GM12878 (cell line): Measurements from ENCODE around the gene POLD1. TPM values are rescaled to one million over a fixed set of nuclear protein-coding genes. Genes with fewer than 3 reads are reported as not detected.

ENCODE experiments used
- BACH1 ChIP-seq: fragments of 450-650 bp; IDR thresholded peaks from 2 replicates; pipeline ENCODE4 v1.6.1; 2017; ENCODE audit warnings: mild to moderate bottlenecking, borderline replicate concordance
- CREM ChIP-seq: IDR thresholded peaks from 2 replicates; pipeline ENCODE4 v1.6.1; 2014; ENCODE audit warnings: antibody characterized with exemption, low read depth
- EED ChIP-seq: sonication (generic); IDR thresholded peaks from 2 replicates; pipeline ENCODE4 v1.6.1; 2016; ENCODE audit warnings: antibody characterized with exemption, low read depth
- FOXK2 ChIP-seq: fragments of 450-650 bp; IDR thresholded peaks from 2 replicates; pipeline ENCODE4 v1.6.1; 2017; ENCODE audit warnings: mild to moderate bottlenecking, moderate library complexity
- FOXM1 ChIP-seq: IDR thresholded peaks from 2 replicates; pipeline ENCODE4 v1.6.1; 2012; ENCODE audit warnings: low read depth, mild to moderate bottlenecking, inconsistent platforms, low read length, moderate library complexity
- GATAD2B ChIP-seq: fragments of 450-650 bp; conservative IDR thresholded peaks from 2 replicates; pipeline ENCODE4 v1.6.1; 2017; ENCODE audit warnings: low read depth, mild to moderate bottlenecking, moderate library complexity
- IKZF2 ChIP-seq, 2 experiments: fragments of 450-650 bp; IDR thresholded peaks; 2 replicates each; pipeline ENCODE4 v1.6.1; 2017; ENCODE audit warnings: mild to moderate bottlenecking in 2 of 2, moderate library complexity in 2 of 2
- MEF2B ChIP-seq: fragments of 450-650 bp; IDR thresholded peaks from 2 replicates; pipeline ENCODE4 v1.6.1; 2018; ENCODE audit warnings: mild to moderate bottlenecking, moderate library complexity; ENCODE audit not compliant: partially characterized antibody, poor library complexity, severe bottlenecking
- NBN ChIP-seq: fragments of 450-650 bp; IDR thresholded peaks from 2 replicates; pipeline ENCODE4 v1.6.1; 2016
- STAT3 ChIP-seq: IDR thresholded peaks from 2 replicates; pipeline ENCODE4 v1.6.1; 2011; ENCODE audit warnings: low read depth, low read length, improper control_type of control experiment
- TBL1XR1 ChIP-seq: IDR thresholded peaks from 2 replicates; pipeline ENCODE4 v1.6.1; 2012; ENCODE audit warnings: low read depth, low read length, improper control_type of control experiment
- YY1 ChIP-seq: IDR thresholded peaks from 2 replicates; pipeline ENCODE4 v1.6.1; 2011; ENCODE audit warnings: low read depth, mild to moderate bottlenecking, low read length
- ZBED1 ChIP-seq: IDR thresholded peaks from 2 replicates; pipeline ENCODE4 v1.6.1; 2016; ENCODE audit warnings: borderline replicate concordance
- ZNF24 ChIP-seq: fragments of 450-650 bp; IDR thresholded peaks from 2 replicates; pipeline ENCODE4 v1.6.1; 2017; ENCODE audit warnings: antibody characterized with exemption, mild to moderate bottlenecking
- polyA plus RNA-seq, 11 experiments: library from polyadenylated mRNA; depleted of rRNA in 4 of 11; unstranded in 6 of 11; stranded (reverse) in 5 of 11; fragments of >200 nt; fragmentation: Nextera tagmentation in 4 of 11; fragmentation: Illumina TruSeq in 1 of 11; extraction: Ambion mirVana in 4 of 11; extraction: Trizol in 1 of 11; gene quantifications; 1 replicate in 1 of 11; 2 replicates in 10 of 11; pipeline versions ENCODE4 v1.2.1 to v1.2.3, GENCODE V29; 2011 to 2016; ENCODE audit warnings: inconsistent platforms in 2 of 11, missing spikeins in 2 of 11, low read depth in 1 of 11
- total RNA-seq, 4 experiments: library from RNA; depleted of rRNA in 3 of 4; stranded (reverse); fragments of >200 nt in 3 of 4; fragmentation: Illumina TruSeq in 1 of 4; extraction: Trizol in 1 of 4; gene quantifications; 2 replicates each; pipeline versions ENCODE4 v1.2.1 to v1.2.3, GENCODE V29; 2013 to 2021
- TF ChIP-seq, protein P1 (sequence below): fragments of 450-650 bp; IDR thresholded peaks from 2 replicates; pipeline ENCODE4 v1.6.1; 2017; ENCODE audit warnings: mild to moderate bottlenecking, low read depth, inconsistent platforms; ENCODE audit not compliant: poor library complexity, severe bottlenecking

The POLD1 gene
- total and polyA plus RNA-seq, 10 of the 15 experiments (the other 5 are each of a cell fraction or from before 2014, with no cell fraction given): 0.76 to 165 (median 63.4) TPM

GRCh38 chr19:50347089-50347581 is 37.0 kb upstream of the POLD1 start (continued):
- TF ChIP-seq ZNF24: peak; percentile 65; the same call in 1 of the 2 replicates
- TF ChIP-seq YY1: 0 out of 2 replicates have a peak, but pooled peaks have one; percentile 47
- peak; percentile 62; the same call in 1 of the 2 replicates for TF ChIP-seq TBL1XR1
- peak; percentile 67; the same call in 1 of the 2 replicates for TF ChIP-seq STAT3
- peak; percentile 88; the same call in 1 of the 2 replicates for TF ChIP-seq ZBED1
- peak; percentile 91 to 97 for TF ChIP-seq IKZF2 (IDR thresholded peaks at IDR 0.05)
- peak; percentile 16; the same call in 1 of the 2 replicates for TF ChIP-seq FOXK2
- TF ChIP-seq CREM: peak; percentile 82
- peak; percentile 76; the same call in 1 of the 2 replicates for TF ChIP-seq FOXM1
- TF ChIP-seq GATAD2B: peak; percentile 79
- TF ChIP-seq, protein P1, sequence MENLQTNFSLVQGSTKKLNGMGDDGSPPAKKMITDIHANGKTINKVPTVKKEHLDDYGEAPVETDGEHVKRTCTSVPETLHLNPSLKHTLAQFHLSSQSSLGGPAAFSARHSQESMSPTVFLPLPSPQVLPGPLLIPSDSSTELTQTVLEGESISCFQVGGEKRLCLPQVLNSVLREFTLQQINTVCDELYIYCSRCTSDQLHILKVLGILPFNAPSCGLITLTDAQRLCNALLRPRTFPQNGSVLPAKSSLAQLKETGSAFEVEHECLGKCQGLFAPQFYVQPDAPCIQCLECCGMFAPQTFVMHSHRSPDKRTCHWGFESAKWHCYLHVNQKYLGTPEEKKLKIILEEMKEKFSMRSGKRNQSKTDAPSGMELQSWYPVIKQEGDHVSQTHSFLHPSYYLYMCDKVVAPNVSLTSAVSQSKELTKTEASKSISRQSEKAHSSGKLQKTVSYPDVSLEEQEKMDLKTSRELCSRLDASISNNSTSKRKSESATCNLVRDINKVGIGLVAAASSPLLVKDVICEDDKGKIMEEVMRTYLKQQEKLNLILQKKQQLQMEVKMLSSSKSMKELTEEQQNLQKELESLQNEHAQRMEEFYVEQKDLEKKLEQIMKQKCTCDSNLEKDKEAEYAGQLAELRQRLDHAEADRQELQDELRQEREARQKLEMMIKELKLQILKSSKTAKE: peak; percentile 100
- peak; percentile 79 for TF ChIP-seq MEF2B
- TF ChIP-seq NBN: peak; percentile 77
- TF ChIP-seq EED: peak; percentile 84
- TF ChIP-seq BACH1: peak; percentile 81
